CD14-positive monocyte (primary cell): ENCODE measurements around the gene ABHD14A. TPM values are rescaled to one million over a fixed set of nuclear protein-coding genes. Genes with fewer than 3 reads are reported as not detected.

ENCODE experiments used
- DNase-seq, 3 donors: peaks; one replicate each; pipeline ENCODE4 v3.0.0-alpha.2; 2011 to 2022
- H2AFZ ChIP-seq: 2 replicates; pipeline ENCODE4 v1.6.0; 2012; ENCODE audit warnings: mild to moderate bottlenecking, low read depth, low read length, inconsistent platforms; ENCODE audit not compliant: insufficient read depth, poor library complexity, severe bottlenecking
- H3K27ac ChIP-seq, 2 donors: 1 replicate in 1 of 2; 2 replicates in 1 of 2; pipeline ENCODE4 v1.5.1; 2012 to 2013; ENCODE audit warnings: low read length in 2 of 2, control low read depth in 1 of 2, inconsistent platforms in 1 of 2, low read depth in 1 of 2, mild to moderate bottlenecking in 1 of 2
- H3K27me3 ChIP-seq, 2 donors: one replicate each; pipeline versions ENCODE4 v1.6.0 to v1.6.1; 2011 to 2013; ENCODE audit warnings: low read length in 2 of 2; ENCODE audit not compliant: control insufficient read depth in 2 of 2, insufficient read depth in 2 of 2
- H3K36me3 ChIP-seq, 2 donors: replicated peaks in 1 of 2; 1 replicate in 1 of 2; 2 replicates in 1 of 2; pipeline versions ENCODE4 v1.5.1 to v1.6.1; 2012 to 2013; ENCODE audit warnings: low read length in 2 of 2, control low read depth in 1 of 2, inconsistent platforms in 1 of 2, mild to moderate bottlenecking in 1 of 2; ENCODE audit not compliant: insufficient read depth in 2 of 2, control insufficient read depth in 1 of 2
- H3K4me1 ChIP-seq, 2 donors: 1 replicate in 1 of 2; 2 replicates in 1 of 2; pipeline versions ENCODE4 v1.5.1 to v1.6.1; 2012 to 2013; ENCODE audit warnings: low read length in 2 of 2, control low read depth in 1 of 2, inconsistent platforms in 1 of 2, mild to moderate bottlenecking in 1 of 2, moderate library complexity in 1 of 2; ENCODE audit not compliant: insufficient read depth in 2 of 2, control insufficient read depth in 1 of 2
- H3K4me2 ChIP-seq: replicated peaks from 2 replicates; pipeline ENCODE3; 2012; ENCODE audit warnings: low read length, moderate library complexity, mild to moderate bottlenecking; ENCODE audit not compliant: poor library complexity, severe bottlenecking; ENCODE audit errors: extremely low read depth
- H3K4me3 ChIP-seq, 3 experiments: fragments of 200-600 bp in 1 of 3; sonication (generic) in 1 of 3; replicated peaks in 1 of 3; 1 replicate in 2 of 3; 2 replicates in 1 of 3; pipeline ENCODE4 v1.5.1; 2011 to 2013; ENCODE audit warnings: low read length in 3 of 3, mild to moderate bottlenecking in 3 of 3, control low read depth in 2 of 3, low read depth in 2 of 3, inconsistent platforms in 1 of 3, moderate library complexity in 1 of 3
- H3K79me2 ChIP-seq: 2 replicates; pipeline ENCODE4 v1.6.0; 2012; ENCODE audit warnings: mild to moderate bottlenecking, control low read depth, inconsistent platforms, low read length, moderate library complexity; ENCODE audit not compliant: insufficient read depth
- H3K9ac ChIP-seq: 2 replicates; pipeline ENCODE4 v1.6.0; 2017; ENCODE audit warnings: low read length, mild to moderate bottlenecking; ENCODE audit not compliant: insufficient read depth, poor library complexity, severe bottlenecking
- H3K9me3 ChIP-seq, 2 donors: replicated peaks in 1 of 2; 1 replicate in 1 of 2; 2 replicates in 1 of 2; pipeline versions ENCODE4 v1.5.1 to v1.6.1; 2012 to 2013; ENCODE audit warnings: low read length in 2 of 2, control low read depth in 1 of 2; ENCODE audit not compliant: control insufficient read depth in 1 of 2, insufficient read depth in 1 of 2
- H4K20me1 ChIP-seq: 2 replicates; pipeline ENCODE4 v1.6.0; 2012; ENCODE audit warnings: mild to moderate bottlenecking, low read length, control low read depth, moderate library complexity; ENCODE audit not compliant: insufficient read depth
- H3K27ac Mint-ChIP-seq, 7 donors: one replicate each; pipeline ENCODE4 v1.8.0; 2020; ENCODE audit warnings: mild to moderate bottlenecking in 7 of 7, mixed read lengths in 7 of 7, moderate library complexity in 6 of 7, inconsistent platforms in 2 of 7
- H3K27me3 Mint-ChIP-seq, 3 donors: one replicate each; pipeline ENCODE4 v1.8.0; 2021 to 2022; ENCODE audit warnings: low read depth in 3 of 3, mild to moderate bottlenecking in 3 of 3, mixed read lengths in 3 of 3, moderate library complexity in 3 of 3, inconsistent platforms in 1 of 3
- H3K36me3 Mint-ChIP-seq, 2 donors: one replicate each; pipeline ENCODE4 v1.8.0; 2020; ENCODE audit warnings: mixed read lengths in 2 of 2, inconsistent platforms in 1 of 2, mild to moderate bottlenecking in 1 of 2
- H3K4me1 Mint-ChIP-seq: one replicate; pipeline ENCODE4 v1.8.0; 2020; ENCODE audit warnings: mild to moderate bottlenecking, mixed read lengths
- H3K4me3 Mint-ChIP-seq, 2 donors: one replicate each; pipeline ENCODE4 v1.8.0; 2020; ENCODE audit warnings: mild to moderate bottlenecking in 2 of 2, mixed read lengths in 2 of 2, moderate library complexity in 1 of 2
- H3K9me3 Mint-ChIP-seq, 7 donors: one replicate each; pipeline ENCODE4 v1.8.0; 2020 to 2022; ENCODE audit warnings: mixed read lengths in 7 of 7, mild to moderate bottlenecking in 6 of 7, moderate library complexity in 6 of 7, inconsistent platforms in 2 of 7
- CTCF ChIP-seq: fragments of 200-600 bp; IDR thresholded peaks from one replicate; pipeline ENCODE4 v1.8.0; 2022; ENCODE audit warnings: antibody characterized with exemption, mild to moderate bottlenecking
- WGBS: methylation state at CpG from one replicate; pipeline ENCODE4 v1.1.5; 2013; ENCODE audit warnings: missing lambda C conversion rate; ENCODE audit not compliant: insufficient coverage; 5-methylcytosine and 5-hydroxymethylcytosine counted together
- intact Hi-C, 2 donors: fragments of 100-400 bp; cut with micrococcal nuclease; formaldehyde crosslinking; loops; one replicate each; pipeline versions ENCODE4 v1.15.0 to v1.15.1; 2023
- polyA plus RNA-seq, 3 donors: library from polyadenylated mRNA; depleted of rRNA in 1 of 3; unstranded in 2 of 3; stranded (reverse) in 1 of 3; fragments of 300-500 nt in 2 of 3; fragments of >200 nt in 1 of 3; fragmentation: Illumina TruSeq in 2 of 3; gene quantifications; 1 replicate in 2 of 3; 2 replicates in 1 of 3; pipeline ENCODE4 v1.2.3, GENCODE V29; 2012 to 2021

Gene ABHD14A
- polyA plus RNA-seq, 3 donors: 6.9 to 13.2 (median 11.7) TPM

- Histone ChIP-seq H3K79me2 (no peaks in the 10 kb centered on the region), H3K9ac (no peak overlapping the region), H3K4me3 (no peak overlapping the region), H3K9me3 (no peaks in the 10 kb centered on the region), H3K4me2 (no peak overlapping the region), H3K36me3 (no peaks in the 10 kb centered on the region), H4K20me1 (no peaks in the 10 kb centered on the region), H2AFZ (no peak overlapping the region), H3K4me1 (peaks cover 5 to 8% of the 10 kb centered on the region in 2 donors), H3K27ac (no peak overlapping the region), H3K27me3 (no peaks in the 10 kb centered on the region)
- Mint-ChIP-seq H3K4me3 (no peak overlapping the region), H3K36me3 (no peaks in the 10 kb centered on the region), H3K4me1 (peaks cover 8% of the 10 kb centered on the region), H3K27me3 (peaks cover 2 to 4% (median 2%) of the 10 kb centered on the region in 3 donors), H3K9me3 (peaks cover 0 to 1% (median 0%) of the 10 kb centered on the region in 7 donors), H3K27ac (no peak overlapping the region)
- intact Hi-C loops: no loop called here
- 92% methylated on average over 9 of the region's 10 CpGs for WGBS
- TF ChIP-seq CTCF: no peak
- no peak for DNase-seq
Observed at GRCh38 chr3:51948016-51948580, 26.8 kb upstream of the ABHD14A start.

- peaks cover 0 to 2% (median 0%) of the 10 kb centered on the region in 7 donors for H3K9me3 Mint-ChIP-seq
- Histone ChIP-seq H3K79me2 (no peaks in the 10 kb centered on the region), H3K27me3 (no peaks in the 10 kb centered on the region), H3K9me3 (no peaks in the 10 kb centered on the region), H2AFZ (no peak overlapping the region), H3K27ac (no peak overlapping the region), H3K36me3 (no peaks in the 10 kb centered on the region), H3K4me3 (no peak overlapping the region), H3K9ac (no peak overlapping the region), H3K4me2 (no peak overlapping the region), H4K20me1 (no peaks in the 10 kb centered on the region), H3K4me1 (peaks cover 13 to 14% of the 10 kb centered on the region in 2 donors)
- TF ChIP-seq CTCF: no peak
- no peak overlapping the region for H3K4me3 Mint-ChIP-seq
- 100% methylated on average over 5 of the region's 5 CpGs for WGBS
- no peak for DNase-seq
- peaks cover 16% of the 10 kb centered on the region for H3K4me1 Mint-ChIP-seq
- H3K36me3 Mint-ChIP-seq: no peaks in the 10 kb centered on the region
- intact Hi-C loops: no loop called here
- no peak overlapping the region for H3K27ac Mint-ChIP-seq
- H3K27me3 Mint-ChIP-seq: peaks cover 2 to 4% (median 2%) of the 10 kb centered on the region in 3 donors
Observed at GRCh38 chr3:51949121-51949520, 25.7 kb upstream of the ABHD14A start.
